Stimulated activated CD4-positive, alpha-beta T cell treated with anti-CD3 and anti-CD28 coated beads, Interleukin-4, amount 100 ng/mL, for 4 hours (primary cell): ENCODE results near the gene ANKRD17.

Experiments
- DNase-seq, 2 experiments: peaks; one replicate each; pipeline ENCODE4 v3.0.0-alpha.2; 2020

The ANKRD17 gene

DNA sequence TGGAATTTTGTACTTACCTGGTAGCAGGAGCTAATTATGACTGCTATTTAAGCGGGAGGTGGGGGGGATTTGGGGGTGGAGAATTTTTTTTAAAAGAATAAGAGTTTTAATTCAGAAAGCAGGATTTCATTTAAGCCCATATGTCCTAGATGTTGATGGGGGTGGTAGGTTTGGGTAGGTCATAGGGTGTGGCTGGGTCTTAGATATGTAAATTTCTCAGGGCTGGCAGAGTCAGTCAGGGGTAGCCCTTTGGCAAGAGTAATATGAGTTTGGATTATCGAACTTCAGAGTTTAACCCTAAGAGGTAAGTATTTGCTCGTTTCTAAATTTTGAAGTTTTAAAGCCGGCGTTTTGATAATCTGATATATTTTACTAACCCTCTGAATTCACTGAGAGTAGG is 153.9 kb downstream of the ANKRD17 start:
- no peak for DNase-seq

- no peak for DNase-seq
Measured at GRCh38 chr4:73103799-73104503, 154.6 kb downstream of the ANKRD17 start.

- DNase-seq: no peak
Measured at GRCh38 chr4:73099143-73099542, 159.5 kb downstream of the ANKRD17 start.

GRCh38 chr4:73098713-73099112 is 159.9 kb downstream of the ANKRD17 start:
- no peak for DNase-seq

DNA sequence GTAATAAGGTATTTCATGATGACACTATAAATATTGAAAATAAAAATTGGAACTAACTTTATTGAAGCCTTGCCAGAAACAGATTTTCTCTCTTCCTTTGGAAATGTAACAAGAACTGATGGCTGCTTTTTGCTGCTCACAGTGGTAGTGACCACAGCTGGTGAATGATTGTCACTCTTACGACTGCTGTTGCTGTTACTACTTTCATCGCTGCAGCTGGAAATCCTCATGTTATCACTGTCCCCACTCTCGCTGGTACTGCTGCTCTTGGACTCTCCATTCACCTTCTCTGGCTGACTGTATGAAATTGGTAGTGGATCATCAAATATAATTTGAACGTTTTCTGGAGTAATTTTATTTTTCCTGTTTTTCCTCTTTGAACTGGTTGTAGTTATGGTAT is 160.6 kb downstream of the ANKRD17 start:
- no peak for DNase-seq

DNA sequence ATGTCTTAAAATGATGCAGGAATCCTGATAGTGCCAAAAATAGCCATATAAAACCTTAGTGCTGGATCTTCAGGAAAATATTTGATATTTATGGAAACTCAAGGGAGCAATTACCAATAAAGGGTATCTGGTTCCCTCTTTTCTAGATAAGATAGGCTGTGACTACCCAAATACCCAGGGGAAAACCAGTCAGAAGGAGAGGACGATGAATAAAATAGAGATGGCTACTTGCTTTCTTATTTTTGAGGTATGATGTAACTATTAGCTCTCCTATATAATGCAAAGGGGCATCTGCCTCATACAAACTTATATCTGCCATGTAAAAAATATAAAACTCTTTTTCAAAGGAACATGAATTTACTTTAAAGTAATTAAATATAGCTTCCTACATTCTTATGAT is 165.7 kb downstream of the ANKRD17 start:
- no peak for DNase-seq

- no peak for DNase-seq
Measured at GRCh38 chr4:73090738-73091137, 167.9 kb downstream of the ANKRD17 start.

GRCh38 chr4:73087871-73088270 is 170.7 kb downstream of the ANKRD17 start:
- no peak for DNase-seq

- no peak for DNase-seq
Measured at GRCh38 chr4:73086095-73086868, 172.3 kb downstream of the ANKRD17 start.

GRCh38 chr4:73080789-73081188 is 177.8 kb downstream of the ANKRD17 start:
- DNase-seq: no peak

- no peak for DNase-seq
Measured at GRCh38 chr4:73075832-73076231, 182.8 kb downstream of the ANKRD17 start.

DNA sequence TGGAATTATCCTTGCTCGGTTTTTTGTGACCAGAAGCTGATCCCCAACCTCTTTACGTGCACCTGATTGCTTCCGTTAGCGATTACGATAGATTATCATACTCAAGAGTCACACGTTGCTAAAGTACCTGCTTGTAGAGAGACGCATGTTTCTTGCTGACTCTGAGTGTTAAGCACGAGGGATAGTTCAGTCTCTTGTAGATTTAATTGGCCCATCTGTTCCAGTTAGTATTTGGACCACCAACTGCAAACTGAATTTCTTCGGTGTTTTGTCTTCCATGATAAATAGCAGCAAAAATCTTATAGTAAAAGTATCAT is 188.6 kb downstream of the ANKRD17 start:
- DNase-seq: no peak

DNA sequence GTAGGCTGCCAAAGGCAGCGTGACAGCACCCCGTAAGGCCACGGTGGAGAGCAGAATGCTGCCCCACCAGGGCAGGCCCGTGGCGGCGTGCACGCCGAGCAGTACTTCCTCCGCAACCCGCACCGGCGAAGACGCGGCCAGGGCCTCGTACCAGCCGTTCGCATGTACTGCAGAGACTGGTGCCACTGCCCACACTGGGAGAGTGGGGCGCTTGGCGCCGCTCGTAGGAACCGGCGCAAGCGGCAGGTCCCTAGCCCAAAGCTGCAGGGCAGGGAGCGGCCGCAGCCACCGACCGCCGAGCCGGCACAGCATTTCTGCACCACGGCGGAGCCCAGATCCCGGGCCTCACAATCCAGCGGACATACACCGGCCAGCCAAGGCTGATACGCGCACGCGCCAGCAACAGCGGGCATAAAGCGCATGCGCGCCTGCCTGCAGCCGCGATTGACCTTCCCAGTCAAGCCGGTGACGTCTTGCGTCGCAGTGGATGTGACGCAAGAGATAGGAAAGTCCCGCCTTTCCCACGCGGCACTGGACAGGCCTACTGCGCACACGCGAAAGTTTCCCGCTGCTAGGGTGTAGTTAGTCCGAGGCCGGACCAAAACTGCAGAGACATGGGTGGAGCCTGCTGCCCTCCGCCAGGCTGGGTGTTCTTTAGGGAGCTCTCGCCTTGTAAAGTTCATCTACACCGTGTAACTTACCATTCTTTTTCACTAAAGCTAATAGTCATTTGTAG is 189.1 kb downstream of the ANKRD17 start, which contains the start of gene COX18:
TSS of gene COX18 (minus strand) at position 379 of the 736 bp plus-strand sequence. CDS start at position 312, 67 bp downstream.
- DNase-seq: peak; percentile 91 to 95

DNA sequence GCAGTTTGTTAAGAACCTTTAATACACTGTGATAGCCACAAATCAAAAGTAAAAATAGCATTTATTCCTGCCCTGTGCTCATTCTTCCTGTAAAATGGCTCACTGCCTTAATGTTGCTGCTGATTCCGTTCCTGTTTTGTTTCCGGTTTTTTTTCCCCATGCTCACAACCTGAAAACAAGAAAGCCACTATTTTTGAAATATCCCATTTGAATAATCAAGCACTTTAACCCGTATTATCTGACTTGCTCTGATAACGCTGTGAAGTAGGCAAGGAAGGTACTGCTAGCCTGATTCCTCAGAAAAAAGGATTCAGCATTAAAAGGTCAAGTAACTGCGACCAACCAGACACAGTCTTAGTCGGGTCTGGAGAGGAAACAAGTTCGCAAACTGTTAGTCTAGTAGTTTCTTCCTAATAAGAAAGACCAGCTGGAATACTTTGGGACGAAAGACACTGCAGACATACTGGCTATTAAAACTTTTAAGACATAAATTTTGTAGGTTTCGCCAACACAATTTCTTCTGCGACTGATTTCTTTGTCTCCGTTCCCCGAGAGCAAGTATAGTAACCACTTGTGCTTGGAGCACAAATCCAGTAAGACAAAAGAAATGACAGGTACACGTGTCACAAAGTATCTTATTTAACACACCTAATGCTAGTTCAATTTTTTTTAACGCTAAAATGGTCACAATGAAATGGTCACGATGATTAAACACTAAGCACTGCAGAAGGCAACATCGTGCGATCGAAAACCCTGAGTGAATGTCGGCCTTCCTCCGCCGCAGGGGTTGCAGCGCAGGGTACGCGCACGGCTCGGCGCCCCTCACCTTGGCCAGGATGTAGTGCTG is 189.9 kb downstream of the ANKRD17 start:
- DNase-seq: no peak

- peak in 1 of 2 experiments; percentile 8 for DNase-seq
Measured at GRCh38 chr4:73067971-73068394, 190.6 kb downstream of the ANKRD17 start.

GRCh38 chr4:73066928-73067327 is 191.7 kb downstream of the ANKRD17 start:
- peak in 1 of 2 experiments; percentile 21 for DNase-seq

- no peak for DNase-seq
Measured at GRCh38 chr4:73066445-73066844, 192.2 kb downstream of the ANKRD17 start.

DNA sequence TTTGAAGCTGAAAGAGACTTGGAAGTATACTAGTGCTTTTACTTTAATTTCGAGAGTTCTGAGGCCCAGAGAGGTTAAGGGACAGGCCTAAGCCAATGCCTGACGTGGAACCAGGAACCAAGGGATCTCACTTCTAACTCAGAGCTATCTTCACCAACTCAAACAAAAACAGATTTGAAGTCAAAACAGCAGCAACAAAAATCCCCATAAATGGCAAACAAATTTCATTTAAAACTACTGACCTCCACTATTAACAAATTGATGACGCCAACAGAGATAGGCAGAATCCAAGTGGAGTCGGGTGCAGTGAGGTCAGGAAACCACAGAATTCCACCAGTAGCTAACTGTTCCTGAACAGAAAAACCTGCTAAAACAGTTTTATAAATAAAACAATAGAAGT is 194.1 kb downstream of the ANKRD17 start:
- no peak for DNase-seq

DNA sequence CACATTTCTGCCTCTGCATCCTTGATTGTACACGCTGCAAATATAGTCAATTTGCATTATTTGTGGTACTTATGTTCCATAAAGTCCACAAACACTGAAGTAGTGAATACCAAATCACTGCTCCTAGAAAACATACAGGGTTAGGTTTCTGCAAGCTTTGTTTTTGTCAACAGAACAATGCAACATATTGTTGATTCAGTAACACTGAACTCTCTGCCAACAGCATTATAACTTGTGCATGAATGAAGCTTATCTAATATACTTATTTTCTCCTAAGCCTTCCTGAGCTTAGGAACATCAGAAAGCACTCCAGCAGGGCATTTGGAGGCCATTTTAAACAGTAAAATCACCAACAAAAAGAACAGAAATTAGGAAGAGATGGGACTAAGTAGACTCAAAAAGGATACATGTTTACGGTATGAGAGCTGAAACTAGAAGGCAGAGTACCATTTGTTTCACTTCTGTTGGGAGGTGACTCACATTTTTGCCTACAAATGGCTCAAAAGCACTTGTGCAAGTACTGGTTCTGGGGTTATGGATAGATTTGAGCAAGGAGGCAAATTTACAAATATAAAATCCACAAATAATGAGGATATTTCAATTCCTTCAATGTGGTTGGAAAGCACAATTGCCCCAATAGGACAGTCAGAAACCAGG is 203.2 kb downstream of the ANKRD17 start:
- no peak for DNase-seq

DNA sequence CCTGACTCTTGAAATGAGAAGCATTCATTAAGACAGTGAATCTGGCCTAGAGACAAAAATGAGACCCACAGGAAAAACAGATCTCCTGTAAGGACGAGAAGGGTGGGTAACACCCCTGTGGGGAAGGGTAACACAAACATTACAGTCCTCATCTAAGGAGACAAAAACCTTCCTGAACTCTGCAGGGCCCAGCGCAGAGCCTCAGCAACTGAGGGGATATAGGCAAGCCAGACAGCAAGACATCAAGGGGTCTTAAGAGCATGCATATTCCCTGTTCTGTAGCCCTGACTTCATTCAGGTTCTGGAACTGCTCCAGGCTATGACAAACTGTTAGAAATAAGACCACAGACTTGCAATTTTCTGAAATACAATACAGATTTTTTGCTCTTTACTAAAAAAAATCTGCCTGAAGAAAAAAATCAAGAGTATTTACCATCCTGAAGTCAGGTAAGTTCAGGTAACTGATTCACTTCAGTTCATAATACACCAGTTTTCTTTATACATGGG is 204.6 kb downstream of the ANKRD17 start:
- no peak for DNase-seq

GRCh38 chr4:73053076-73053475 is 205.5 kb downstream of the ANKRD17 start:
- no peak for DNase-seq

GRCh38 chr4:73051625-73052024 is 207.0 kb downstream of the ANKRD17 start:
- DNase-seq: no peak
